KBM-7 (cell line): ENCODE measurements around the gene NEK6.

Source experiments
- DNase-seq: peaks from one replicate; pipeline ENCODE4 v3.0.0-alpha.2; 2015
- in situ Hi-C: fragments of 300-500 bp; cut with MboI; formaldehyde crosslinking; loops from 2 replicates; pipeline ENCODE4 v1.14.3; 2020; ENCODE audit warnings: low sequenced_read_pairs, low pct_unique_long_range_greater_than_20kb, mixed read lengths

The NEK6 gene

GRCh38 chr9:124399968-124400940, 142.5 kb downstream of the NEK6 start:
- DNase-seq: no peak
- in situ Hi-C loops: no loop called here
